Ecto neural progenitor cell (in vitro differentiated cells): ENCODE measurements around the gene ZC2HC1C.
A peak's percentile ranks its signal among the peaks of the same experiment; 100 is the strongest.
"Not testable (repeated sequence)": the region's sequence is repeated elsewhere in the genome, so short reads cannot be mapped to it uniquely, and the experiment has no call there.

ENCODE experiments used
- DNase-seq: peaks from one replicate; pipeline ENCODE4 v3.0.0-alpha.2; 2018; ENCODE audit warnings: low spot score

Gene ZC2HC1C

GRCh38 chr14:75096959-75097358 lies 27.5 kb downstream of the ZC2HC1C start:
- no peak for DNase-seq

GRCh38 chr14:75098212-75098611 lies 28.8 kb downstream of the ZC2HC1C start:
- DNase-seq, result no peak

- DNase-seq, result no peak
Observed at GRCh38 chr14:75098682-75099081, 29.2 kb downstream of the ZC2HC1C start.

DNA sequence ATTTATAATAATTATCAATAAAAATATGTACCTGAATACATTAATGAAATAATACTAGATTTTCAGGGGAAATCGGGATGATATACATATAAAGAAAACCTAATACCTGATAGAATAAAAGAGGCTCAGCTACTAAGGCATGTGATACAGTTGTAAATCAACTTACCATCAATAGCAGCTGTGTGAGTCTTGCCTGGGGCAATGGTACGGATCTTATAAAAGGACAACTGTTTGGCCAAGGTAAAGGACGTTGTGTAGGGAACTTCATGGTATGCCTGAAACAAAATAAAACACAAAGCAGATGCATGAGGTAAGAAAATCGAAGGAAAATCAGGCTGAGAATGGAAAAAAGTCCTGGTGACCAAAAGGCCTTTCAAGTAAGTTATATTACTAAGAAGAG lies 32.0 kb downstream of the ZC2HC1C start:
- no peak for DNase-seq

- DNase-seq, result no peak
Observed at GRCh38 chr14:75107186-75107585, 37.7 kb downstream of the ZC2HC1C start.

GRCh38 chr14:75109877-75110276 lies 40.4 kb downstream of the ZC2HC1C start:
- no peak for DNase-seq

DNA sequence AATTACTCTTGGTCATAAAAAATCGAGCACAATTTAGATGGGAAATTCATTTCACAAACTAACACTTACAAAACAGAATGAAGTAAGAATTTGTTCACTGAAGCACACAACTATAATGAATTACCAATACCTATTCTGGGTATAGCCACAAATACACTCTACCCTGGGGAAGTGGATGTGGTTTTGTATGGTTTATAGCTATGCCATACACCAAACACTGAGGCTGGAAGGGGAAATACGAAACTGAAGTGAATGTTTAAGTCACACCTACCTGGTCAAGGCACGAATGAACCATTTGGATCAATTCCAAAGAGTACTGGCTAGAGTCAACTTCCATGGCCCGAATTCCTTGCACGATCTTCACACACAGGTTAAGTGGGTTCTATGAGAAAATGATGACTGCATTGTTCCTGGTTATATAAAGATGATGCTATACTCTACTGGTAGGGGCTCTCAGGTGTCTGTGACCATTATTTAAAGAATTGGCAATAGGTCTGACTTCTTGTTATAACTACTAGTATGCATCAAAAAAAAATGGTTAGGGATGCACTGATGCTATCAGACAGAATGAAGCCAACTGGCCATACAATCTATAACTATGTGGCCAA lies 44.6 kb downstream of the ZC2HC1C start:
- no peak for DNase-seq

DNA sequence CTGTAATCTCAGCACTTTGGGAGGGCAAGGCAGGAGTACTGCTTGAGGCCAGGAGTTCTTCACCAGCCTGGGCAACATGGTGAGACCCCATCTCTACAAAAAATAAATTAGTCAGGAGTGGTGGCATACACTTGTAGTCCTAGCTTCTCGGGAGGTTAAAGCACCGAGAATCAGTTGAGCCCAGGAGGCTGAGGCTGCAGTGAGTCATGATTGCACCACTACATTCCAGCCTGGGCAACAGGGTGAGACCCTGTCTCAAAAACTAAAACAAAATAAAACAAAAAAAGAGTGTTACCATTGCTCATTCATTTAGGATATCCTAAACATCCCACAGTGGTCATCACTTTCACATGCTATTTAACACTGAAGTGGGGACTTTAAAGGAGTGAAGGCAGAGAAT lies 49.6 kb downstream of the ZC2HC1C start:
- no peak for DNase-seq

DNA sequence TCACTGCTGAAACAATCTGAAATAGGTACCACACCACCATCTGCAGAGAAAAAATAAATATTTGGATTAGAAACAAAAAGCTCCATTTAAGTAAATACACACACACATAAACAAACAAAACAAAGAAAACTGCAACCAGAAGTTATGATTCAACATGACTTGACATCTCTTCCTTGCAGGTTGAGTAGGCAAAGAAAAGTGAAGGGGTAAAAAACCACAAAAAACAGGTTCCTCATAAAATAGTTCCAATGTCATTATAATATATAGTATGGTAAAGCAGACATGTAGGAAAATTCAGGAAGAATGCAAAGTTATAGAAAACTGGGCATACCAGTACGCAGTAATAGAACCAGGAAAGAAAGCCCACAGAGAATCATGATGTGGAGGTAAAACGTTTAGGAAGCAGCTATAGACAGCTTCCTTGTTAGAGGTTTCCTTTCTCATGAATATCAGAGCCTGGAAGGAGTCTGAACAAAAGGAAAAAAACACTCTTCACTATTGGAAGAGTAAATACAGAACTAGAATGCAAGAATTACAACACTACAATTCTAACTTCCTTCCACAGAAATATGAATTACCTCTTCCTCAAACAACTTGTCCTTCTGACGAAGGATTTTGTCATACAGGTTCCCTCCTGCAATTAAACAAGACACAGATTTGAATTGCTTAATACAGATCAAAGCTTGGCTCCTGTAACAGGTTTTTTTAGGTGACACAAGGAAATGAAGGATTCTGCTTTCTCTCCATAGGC lies 51.3 kb downstream of the ZC2HC1C start:
- DNase-seq, result no peak

GRCh38 chr14:75121552-75121951 lies 52.1 kb downstream of the ZC2HC1C start:
- no peak for DNase-seq

- DNase-seq, result no peak
Observed at GRCh38 chr14:75123991-75124390, 54.5 kb downstream of the ZC2HC1C start.

- no peak for DNase-seq
Observed at GRCh38 chr14:75125617-75126016, 56.2 kb downstream of the ZC2HC1C start.

- DNase-seq, result no peak
Observed at GRCh38 chr14:75126121-75126544, 56.7 kb downstream of the ZC2HC1C start.

- DNase-seq, result peak; percentile 84
Observed at GRCh38 chr14:75126679-75127473, 57.4 kb downstream of the ZC2HC1C start, which contains the start of gene NEK9. Gene NEK9, minus strand, starts transcription at chr14:75127048. Its CDS starts 127 bp downstream, at chr14:75126921.

GRCh38 chr14:75127474-75127820 lies 58.0 kb downstream of the ZC2HC1C start:
- not testable (repeated sequence) for DNase-seq

DNA sequence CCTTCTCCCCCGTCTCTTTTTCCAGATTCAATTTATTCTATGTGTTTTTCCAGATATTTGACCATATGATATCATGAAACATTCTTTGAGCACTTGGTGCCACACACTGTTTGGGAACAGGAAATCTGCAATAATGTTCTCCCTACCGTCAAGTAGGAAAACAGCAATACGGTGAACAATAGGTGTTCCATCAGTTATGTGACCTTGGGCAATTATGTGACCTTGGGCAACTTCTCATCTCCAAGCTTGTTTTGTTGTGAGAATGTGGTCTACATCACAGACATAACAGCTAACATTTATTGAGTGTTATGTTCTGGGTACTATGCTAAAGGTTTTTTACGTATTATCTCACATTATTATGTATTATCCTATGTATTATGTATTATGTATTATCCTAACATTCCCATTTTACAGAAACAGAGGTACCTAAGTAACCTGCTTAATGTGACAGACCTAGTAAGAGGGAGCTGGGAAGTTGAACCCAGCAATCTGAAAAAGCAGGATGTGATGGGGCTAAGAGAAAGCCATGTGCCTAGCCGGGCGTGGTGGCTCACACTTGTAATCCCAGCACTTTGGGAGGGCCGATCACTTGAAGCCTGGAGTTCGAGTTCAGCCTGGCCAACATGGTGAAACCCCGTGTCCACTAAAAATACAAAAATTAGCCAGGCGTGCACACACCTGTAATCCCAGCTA lies 58.6 kb downstream of the ZC2HC1C start:
- DNase-seq, result no peak

GRCh38 chr14:75128596-75128990 lies 59.2 kb downstream of the ZC2HC1C start:
- DNase-seq, result no peak
